H1 (cell line): ENCODE data around the gene LLGL1.

Source experiments
- EGR1 ChIP-seq: IDR thresholded peaks from 2 replicates; pipeline ENCODE4 v1.6.1; 2011; ENCODE audit warnings: low read depth, low read length, borderline replicate concordance
- GABPA ChIP-seq: IDR thresholded peaks from 2 replicates; pipeline ENCODE4 v1.6.1; 2011; ENCODE audit warnings: mild to moderate bottlenecking, low read length, moderate library complexity, borderline replicate concordance; ENCODE audit not compliant: insufficient read depth
- HDAC6 ChIP-seq: IDR thresholded peaks from one replicate; pipeline ENCODE4 v1.7.1; 2012; ENCODE audit warnings: low read depth, mild to moderate bottlenecking, inconsistent platforms, low read length, moderate library complexity
- POLR2A ChIP-seq, 2 experiments: IDR thresholded peaks; 1 replicate in 1 of 2; 2 replicates in 1 of 2; pipeline ENCODE4 v1.6.1; 2011; ENCODE audit warnings: low read depth in 2 of 2, low read length in 2 of 2, mild to moderate bottlenecking in 2 of 2; ENCODE audit errors: control extremely low read depth in 1 of 2
- POLR2AphosphoS5 ChIP-seq: IDR thresholded peaks from 2 replicates; pipeline ENCODE4 v1.6.1; 2011; ENCODE audit warnings: low read depth, low read length
- TBP ChIP-seq: IDR thresholded peaks from 2 replicates; pipeline ENCODE4 v1.6.1; 2011; ENCODE audit warnings: low read depth, low read length, improper control_type of control experiment
- TF ChIP-seq, protein P1 (sequence below), 3 experiments: IDR thresholded peaks; 1 replicate in 2 of 3; 2 replicates in 1 of 3; pipeline versions ENCODE4 v1.5.1 to v1.6.1; 2011; ENCODE audit warnings: low read length in 3 of 3, mild to moderate bottlenecking in 3 of 3, inconsistent platforms in 2 of 3, low read depth in 1 of 3, moderate library complexity in 1 of 3; ENCODE audit not compliant: insufficient read depth in 1 of 3; ENCODE audit errors: control extremely low read depth in 1 of 3

DNA sequence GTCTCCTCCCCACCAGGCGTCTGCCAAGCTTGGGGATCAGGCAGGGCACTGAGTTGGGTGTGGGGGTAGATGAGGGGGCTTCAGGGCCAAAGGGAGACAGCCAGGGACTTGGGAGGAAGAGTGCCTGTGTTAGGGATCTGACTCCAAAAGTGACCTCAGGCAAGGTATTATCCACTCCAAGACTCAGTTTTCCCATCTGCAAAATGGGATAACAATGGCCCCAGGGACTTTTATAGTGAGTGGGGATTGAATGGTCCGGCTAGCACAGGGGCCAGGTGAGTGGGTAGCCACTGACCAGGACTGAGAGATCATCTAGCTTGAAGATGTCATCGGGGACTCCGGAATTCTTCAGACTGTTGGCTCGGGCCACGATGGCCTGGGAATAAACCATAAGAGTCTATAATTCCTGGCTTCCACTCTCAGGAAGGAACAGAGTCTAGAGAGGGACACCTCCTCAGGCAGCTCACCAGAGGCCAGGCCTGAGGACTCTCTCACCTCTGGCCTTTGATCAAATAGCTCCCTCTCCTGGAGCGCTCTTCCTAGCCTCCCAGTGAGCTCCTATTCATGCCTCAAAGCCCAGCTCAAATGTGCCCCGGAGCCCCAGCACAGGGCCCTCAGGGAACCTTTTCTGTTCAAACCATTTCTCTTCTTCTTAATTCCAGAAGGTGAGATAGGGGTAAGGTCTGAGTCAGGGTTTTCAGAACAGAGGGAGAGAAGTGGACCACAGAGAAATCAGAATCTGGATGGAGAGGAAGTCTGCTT lies 29.6 kb downstream of the LLGL1 start:
- TF ChIP-seq POLR2AphosphoS5 (no peak), HDAC6 (no peak), TBP (no peak), GABPA (no peak), EGR1 (no peak), POLR2A (IDR thresholded peaks at IDR 0.05; ENCODE audit: control extremely low read depth in 1 of 2, low read depth in 2 of 2, low read length in 2 of 2) (no peak)
- TF ChIP-seq, protein P1, sequence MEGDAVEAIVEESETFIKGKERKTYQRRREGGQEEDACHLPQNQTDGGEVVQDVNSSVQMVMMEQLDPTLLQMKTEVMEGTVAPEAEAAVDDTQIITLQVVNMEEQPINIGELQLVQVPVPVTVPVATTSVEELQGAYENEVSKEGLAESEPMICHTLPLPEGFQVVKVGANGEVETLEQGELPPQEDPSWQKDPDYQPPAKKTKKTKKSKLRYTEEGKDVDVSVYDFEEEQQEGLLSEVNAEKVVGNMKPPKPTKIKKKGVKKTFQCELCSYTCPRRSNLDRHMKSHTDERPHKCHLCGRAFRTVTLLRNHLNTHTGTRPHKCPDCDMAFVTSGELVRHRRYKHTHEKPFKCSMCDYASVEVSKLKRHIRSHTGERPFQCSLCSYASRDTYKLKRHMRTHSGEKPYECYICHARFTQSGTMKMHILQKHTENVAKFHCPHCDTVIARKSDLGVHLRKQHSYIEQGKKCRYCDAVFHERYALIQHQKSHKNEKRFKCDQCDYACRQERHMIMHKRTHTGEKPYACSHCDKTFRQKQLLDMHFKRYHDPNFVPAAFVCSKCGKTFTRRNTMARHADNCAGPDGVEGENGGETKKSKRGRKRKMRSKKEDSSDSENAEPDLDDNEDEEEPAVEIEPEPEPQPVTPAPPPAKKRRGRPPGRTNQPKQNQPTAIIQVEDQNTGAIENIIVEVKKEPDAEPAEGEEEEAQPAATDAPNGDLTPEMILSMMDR (IDR thresholded peaks at IDR 0.05; ENCODE audit: control extremely low read depth in 1 of 3, insufficient read depth in 1 of 3, low read depth in 1 of 3, low read length in 3 of 3), result peak in 2 of 3 experiments; percentile 18 to 35; a peak in 2 of 4 replicates
